GM06990 (cell line): ENCODE data around the gene DCAF15.

ENCODE experiments used
- DNase-seq: peaks from one replicate; pipeline ENCODE4 v3.0.0-alpha.2; 2011; ENCODE audit not compliant: insufficient read length; ENCODE audit errors: extremely low read depth
- H3K27me3 ChIP-seq: replicated peaks from 2 replicates; pipeline ENCODE4 v1.6.0; 2011; ENCODE audit warnings: low read length; ENCODE audit not compliant: control insufficient read depth, insufficient read depth
- H3K36me3 ChIP-seq: 2 replicates; pipeline ENCODE4 v1.5.1; 2011; ENCODE audit warnings: low read length; ENCODE audit not compliant: control insufficient read depth, insufficient read depth
- H3K4me3 ChIP-seq: replicated peaks from 2 replicates; pipeline ENCODE4 v1.5.1; 2011; ENCODE audit warnings: low read depth, mild to moderate bottlenecking, control low read depth, low read length
- TF ChIP-seq, protein P1 (sequence below): IDR thresholded peaks from 2 replicates; pipeline ENCODE4 v1.5.1; 2011; ENCODE audit warnings: low read length, control low read depth, mild to moderate bottlenecking, inconsistent platforms; ENCODE audit not compliant: insufficient read depth, poor library complexity, severe bottlenecking

The DCAF15 gene, protein sequence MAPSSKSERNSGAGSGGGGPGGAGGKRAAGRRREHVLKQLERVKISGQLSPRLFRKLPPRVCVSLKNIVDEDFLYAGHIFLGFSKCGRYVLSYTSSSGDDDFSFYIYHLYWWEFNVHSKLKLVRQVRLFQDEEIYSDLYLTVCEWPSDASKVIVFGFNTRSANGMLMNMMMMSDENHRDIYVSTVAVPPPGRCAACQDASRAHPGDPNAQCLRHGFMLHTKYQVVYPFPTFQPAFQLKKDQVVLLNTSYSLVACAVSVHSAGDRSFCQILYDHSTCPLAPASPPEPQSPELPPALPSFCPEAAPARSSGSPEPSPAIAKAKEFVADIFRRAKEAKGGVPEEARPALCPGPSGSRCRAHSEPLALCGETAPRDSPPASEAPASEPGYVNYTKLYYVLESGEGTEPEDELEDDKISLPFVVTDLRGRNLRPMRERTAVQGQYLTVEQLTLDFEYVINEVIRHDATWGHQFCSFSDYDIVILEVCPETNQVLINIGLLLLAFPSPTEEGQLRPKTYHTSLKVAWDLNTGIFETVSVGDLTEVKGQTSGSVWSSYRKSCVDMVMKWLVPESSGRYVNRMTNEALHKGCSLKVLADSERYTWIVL

GRCh38 chr19:13952154-13952930 lies at the start of gene DCAF15:
DCAF15 (plus strand) TSS chr19:13952509; CDS start chr19:13952513, 4 bp downstream.
- Histone ChIP-seq H3K36me3 (peaks cover 18% of the 10 kb centered on the region), H3K4me3 (peak within 1 kb of the TSS; percentile 85), H3K27me3 (no peaks in the 10 kb centered on the region)
- DNase-seq, result peak; percentile 99
- TF ChIP-seq, protein P1, sequence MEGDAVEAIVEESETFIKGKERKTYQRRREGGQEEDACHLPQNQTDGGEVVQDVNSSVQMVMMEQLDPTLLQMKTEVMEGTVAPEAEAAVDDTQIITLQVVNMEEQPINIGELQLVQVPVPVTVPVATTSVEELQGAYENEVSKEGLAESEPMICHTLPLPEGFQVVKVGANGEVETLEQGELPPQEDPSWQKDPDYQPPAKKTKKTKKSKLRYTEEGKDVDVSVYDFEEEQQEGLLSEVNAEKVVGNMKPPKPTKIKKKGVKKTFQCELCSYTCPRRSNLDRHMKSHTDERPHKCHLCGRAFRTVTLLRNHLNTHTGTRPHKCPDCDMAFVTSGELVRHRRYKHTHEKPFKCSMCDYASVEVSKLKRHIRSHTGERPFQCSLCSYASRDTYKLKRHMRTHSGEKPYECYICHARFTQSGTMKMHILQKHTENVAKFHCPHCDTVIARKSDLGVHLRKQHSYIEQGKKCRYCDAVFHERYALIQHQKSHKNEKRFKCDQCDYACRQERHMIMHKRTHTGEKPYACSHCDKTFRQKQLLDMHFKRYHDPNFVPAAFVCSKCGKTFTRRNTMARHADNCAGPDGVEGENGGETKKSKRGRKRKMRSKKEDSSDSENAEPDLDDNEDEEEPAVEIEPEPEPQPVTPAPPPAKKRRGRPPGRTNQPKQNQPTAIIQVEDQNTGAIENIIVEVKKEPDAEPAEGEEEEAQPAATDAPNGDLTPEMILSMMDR, result no peak

GRCh38 chr19:13902993-13903555 lies 49.2 kb upstream of the DCAF15 start:
- Histone ChIP-seq H3K36me3 (no peaks in the 10 kb centered on the region), H3K27me3 (no peaks in the 10 kb centered on the region), H3K4me3 (no peak overlapping the region)
- TF ChIP-seq, protein P1, result peak; percentile 45
- DNase-seq, result no peak

DNA sequence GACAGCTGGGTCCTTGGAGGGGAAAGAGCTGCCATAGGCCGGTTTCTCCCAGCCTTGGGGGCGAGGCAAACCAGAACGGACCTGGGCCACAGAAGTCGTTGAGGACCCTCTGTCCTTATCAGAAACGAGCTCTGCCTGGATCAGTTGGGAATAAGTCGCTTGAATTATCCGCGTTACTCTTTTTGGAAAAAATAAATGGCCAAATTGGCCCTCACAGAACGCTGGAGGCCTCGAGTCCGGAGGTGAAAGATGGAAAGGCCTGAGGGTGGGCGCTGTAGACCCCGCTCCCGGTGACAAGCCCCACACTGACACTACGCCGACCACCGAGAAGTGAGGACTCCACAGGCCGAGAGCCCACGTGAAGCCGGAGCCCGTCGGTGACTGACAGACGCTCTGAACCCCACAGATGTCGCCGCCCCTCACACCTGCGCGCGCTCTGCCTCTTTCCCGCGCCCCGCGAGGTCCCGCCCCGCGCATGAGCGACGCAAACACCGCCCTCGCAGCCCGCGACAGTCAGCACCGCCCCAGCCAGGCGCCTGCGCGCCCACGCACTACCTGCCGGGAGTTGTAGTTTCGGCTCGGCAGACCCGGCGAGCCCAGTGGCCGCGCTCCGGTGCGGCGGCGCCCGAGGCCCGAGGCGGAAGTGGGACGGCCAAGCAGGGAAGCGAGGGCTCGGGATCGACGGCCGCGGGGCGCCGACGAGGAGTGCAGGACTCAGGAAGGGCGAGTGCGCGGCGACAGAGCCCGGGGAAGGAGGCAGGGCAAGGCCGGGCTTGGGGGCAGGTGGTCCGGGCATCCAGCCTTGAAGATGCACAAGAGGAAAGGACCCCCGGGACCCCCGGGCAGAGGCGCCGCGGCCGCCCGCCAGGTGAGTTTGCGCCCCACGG lies 46.4 kb upstream of the DCAF15 start, which contains the start of the genes BRME1 and CC2D1A:
BRME1 (minus strand) TSS at position 484 of the 887 bp plus-strand sequence. CDS start 1,225 bp downstream, outside the sequence.
CC2D1A (plus strand) TSS at position 568 of the 887 bp plus-strand sequence; CDS start at position 809, 241 bp downstream.
- Histone ChIP-seq H3K27me3 (no peaks in the 10 kb centered on the region), H3K4me3 (peak within 1 kb of the TSS; percentile 83), H3K36me3 (no peaks in the 10 kb centered on the region; the same call in 1 of the 2 replicates)
- DNase-seq, result peak; percentile 95
- TF ChIP-seq, protein P1, result no peak

- no peaks in the 10 kb centered on the region for H3K27me3 ChIP-seq
- TF ChIP-seq, protein P1, result no peak
- no peaks in the 10 kb centered on the region; the same call in 1 of the 2 replicates for H3K36me3 ChIP-seq
- H3K4me3 ChIP-seq, result peak overlapping the region; percentile 83
- DNase-seq, result no peak
Measured at GRCh38 chr19:13906521-13906904, 45.8 kb upstream of the DCAF15 start.
